ENCODE measurements around the gene ASB4.

The ASB4 gene

DNA sequence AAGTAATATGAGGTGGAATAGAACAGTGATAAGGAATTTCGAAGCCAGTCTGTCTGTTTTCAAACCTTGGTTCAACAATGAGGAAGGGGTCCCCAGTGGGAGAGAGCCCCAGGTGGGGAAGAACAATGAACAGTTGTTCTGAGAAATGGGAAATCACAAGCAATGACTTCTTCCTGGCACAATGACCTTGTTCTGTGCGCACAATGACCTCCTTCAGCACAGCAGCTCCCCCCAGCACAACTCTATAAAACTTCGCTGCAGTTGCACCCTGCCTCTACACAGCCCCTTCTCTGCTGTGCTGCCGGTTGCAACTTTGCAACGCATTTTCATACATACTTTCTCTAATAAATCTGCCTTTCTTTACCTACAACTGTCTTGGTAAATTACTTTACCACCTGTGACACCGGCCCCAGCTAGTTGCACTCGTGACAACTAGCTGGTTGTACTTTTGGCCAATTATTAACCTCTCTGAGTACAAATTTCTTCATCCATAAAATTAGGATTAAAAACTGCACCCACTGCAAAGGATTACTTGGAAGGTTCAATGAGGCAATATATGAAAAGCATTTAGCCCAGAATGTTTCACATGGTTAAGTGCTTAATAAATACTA, 40.5 kb downstream of the ASB4 start:
- no peak for DNase-seq (ENCODE audit: low spot score)

DNA sequence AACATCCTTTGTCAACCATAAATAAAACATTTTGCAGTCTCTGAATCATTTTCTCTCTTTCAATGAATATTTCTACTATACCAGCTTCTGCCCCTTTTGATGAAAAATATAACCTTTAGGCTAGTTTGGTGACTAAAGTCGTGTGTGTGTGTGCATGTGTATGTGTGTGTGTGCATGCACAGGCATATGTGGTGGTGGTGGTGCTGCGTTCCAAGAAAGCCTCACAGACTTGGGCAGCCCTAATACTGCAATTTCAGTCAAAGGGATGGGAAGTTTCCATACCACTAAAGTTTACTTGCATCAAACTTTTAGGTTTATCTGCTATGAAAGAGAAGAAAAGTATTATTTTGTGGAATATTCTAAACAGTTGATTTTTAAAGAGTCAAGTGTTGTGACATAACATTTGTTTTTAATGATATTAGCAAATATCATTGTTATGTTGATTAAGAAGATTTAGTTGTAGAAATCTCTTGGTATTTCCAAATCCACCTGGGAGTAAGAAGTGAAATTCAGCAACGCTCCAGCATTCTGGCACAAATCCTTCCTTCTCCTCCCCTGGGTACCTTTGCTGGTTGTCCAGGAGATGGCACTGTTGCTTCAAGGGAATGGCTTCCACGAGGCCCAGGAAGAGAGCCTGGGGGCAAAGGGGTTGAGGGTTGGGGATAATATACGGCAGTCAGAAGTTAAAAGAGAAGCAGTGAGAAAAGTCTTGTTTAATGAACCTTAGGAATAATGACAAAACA, 41.5 kb downstream of the ASB4 start:
- peak; percentile 64 for DNase-seq (ENCODE audit: low spot score)

DNA sequence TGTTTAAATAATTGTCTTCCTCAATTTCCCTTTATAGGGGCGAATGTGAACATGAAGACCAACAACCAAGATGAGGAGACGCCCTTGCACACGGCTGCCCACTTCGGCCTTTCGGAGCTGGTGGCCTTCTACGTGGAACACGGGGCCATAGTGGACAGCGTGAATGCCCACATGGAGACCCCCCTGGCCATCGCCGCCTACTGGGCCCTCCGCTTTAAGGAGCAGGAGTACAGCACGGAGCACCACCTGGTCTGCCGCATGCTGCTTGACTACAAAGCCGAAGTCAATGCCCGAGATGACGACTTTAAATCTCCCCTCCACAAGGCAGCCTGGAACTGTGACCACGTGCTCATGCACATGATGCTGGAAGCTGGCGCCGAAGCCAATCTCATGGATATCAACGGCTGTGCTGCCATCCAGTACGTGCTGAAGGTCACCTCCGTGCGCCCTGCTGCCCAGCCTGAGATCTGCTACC, 42.1 kb downstream of the ASB4 start:
- no peak for DNase-seq (ENCODE audit: low spot score)

DNA sequence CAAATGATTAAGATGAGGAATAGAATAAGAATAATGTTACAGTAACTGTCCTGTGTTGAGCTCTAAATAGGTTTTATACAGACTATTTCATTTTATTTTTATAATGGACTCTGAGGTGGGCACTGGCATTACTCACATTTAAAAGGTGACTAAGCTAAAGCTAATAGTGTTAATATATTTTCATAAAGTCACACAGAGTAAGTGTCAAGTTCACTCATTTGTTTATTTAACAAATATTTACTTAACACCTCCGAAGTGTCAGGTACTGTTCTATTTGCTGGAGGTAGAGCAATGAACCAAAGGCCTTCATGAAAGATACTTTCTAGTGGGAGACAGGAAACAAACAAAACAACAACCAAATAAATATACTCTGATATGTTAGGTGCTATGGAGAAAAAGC, 44.0 kb downstream of the ASB4 start:
- no peak for DNase-seq (ENCODE audit: low spot score)

DNA sequence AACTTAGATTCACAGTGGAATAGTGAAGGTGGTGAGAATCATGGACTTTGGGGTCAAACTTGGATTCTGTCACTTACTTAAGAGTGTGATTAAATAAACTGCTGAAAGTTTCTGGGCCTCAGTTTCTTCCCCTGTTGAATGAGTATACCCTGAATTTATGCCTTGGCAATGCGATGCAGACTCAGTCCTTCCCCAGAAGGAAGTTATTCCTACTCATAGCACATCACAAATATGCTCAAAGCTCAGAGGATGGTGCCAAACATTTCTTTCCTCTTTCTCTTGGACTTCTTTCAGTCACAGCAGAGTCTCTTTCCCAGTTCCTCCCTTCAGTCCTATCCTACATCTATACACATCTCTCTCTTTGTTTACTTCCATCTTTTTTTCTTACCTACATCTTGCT, 45.1 kb downstream of the ASB4 start:
- no peak for DNase-seq (ENCODE audit: low spot score)

DNA sequence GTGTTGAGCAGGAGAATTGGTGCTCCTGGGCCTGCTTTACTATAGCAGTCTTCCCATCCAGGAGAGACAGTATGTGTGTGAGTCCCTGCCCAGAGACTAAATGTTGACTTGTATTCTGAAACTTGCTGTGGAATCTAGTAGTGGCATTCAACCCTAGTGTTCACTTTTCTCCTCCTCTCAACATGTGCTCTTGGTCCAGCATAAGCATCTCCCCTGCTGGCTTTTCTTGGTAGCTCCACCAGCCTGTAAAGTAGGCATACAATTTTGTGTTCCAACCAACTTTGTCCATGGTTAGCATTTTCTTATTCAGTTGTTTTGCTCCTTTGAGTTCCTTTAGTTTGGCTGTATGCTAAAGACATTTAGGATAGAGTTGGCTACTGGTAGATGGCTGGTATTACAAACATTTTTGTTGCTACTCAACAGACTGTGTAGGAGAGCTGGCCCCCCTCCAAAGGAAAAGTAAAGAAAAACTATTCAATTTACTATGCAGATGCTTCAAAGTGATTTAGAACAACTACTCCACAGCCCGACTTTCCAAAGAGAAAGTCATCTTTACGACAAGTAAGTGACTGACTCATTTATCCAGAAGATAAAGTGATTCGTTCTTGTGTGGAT, 46.0 kb downstream of the ASB4 start:
- no peak for DNase-seq (ENCODE audit: low spot score)

DNA sequence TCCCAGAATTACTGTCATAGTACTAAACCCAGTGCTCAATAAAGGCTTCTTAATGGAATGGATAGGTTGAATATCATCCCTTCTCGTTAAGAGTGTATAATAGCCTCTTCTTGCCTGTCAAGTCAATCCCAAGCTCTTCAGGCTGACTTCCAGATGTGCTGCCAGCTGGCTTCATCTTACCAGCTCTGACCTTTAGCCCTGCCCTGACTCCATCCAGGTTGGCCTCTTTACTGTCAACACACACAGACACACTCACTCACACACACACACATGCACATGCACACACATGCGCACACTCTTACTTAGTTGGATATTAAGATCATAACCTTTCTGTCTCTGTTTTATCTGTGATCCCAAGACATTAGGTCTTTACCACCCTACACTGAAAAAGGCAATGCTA, 49.1 kb downstream of the ASB4 start:
- no peak for DNase-seq (ENCODE audit: low spot score)

DNA sequence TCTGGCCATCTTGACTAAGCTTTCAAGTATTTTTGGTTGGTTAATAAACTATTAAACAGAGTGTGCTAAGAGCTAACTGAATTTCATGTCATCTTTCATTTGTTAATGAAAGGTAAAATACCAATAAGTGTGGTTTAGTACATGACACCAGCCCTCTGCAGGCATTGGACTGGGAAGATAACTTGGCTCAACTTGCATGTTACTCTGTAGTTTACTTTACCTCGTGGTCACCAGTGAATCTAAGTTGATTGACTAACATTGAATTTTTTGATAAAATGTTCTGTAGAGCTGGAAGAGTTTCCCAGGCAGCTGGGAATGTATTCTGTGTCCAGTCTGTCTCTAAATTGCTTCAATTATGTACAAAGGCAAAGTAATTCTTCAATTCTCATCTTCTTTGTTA, 49.9 kb downstream of the ASB4 start:
- no peak for DNase-seq (ENCODE audit: low spot score)

DNA sequence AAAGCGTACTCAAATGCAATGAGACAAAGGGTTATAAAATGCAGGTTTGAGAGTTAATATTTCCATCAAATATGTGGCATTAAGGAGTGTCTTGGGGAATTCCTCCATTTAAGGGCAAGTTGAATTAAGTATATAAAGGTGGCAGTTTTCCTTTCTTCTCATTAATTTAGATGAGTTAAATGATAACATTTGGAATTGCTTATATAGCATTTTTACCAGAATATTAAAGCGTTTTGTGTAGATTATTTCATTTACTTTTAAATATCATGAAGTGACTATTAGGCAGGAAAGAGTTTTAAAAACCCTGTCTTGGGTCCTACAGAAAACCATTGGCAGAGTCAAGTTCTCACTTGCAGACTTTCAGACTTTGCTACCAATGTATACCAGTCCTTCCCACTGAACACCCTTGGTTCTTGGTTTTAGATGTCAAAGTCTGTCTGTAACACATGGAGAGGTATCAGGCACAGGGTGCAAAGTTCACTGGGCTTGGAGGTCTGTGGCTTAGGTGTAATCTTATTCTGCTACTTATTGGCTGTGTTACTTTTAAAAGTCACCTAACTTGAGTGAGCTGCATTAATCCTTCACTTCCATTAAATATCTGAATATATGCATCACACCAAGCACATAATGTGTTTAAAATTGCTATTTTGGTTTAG, 51.0 kb downstream of the ASB4 start:
- DNase-seq (ENCODE audit: low spot score) = no peak

DNA sequence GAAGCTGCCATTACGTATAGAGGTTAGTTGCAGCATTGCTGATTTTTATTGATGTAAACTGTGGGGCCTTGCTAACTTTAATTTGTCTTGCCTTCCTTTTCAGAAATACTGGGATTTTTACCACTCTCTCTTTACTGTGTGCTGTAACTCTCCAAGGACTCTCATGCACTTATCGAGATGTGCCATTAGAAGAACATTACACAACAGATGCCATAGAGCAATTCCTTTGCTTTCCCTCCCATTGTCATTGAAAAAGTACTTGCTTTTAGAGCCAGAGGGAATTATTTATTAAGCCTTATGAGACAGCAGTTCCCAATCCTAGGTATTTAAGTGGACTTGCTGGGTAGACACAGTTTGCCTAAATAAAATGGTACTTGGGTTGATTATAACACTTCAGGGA, 51.7 kb downstream of the ASB4 start:
- no peak for DNase-seq (ENCODE audit: low spot score)

DNA sequence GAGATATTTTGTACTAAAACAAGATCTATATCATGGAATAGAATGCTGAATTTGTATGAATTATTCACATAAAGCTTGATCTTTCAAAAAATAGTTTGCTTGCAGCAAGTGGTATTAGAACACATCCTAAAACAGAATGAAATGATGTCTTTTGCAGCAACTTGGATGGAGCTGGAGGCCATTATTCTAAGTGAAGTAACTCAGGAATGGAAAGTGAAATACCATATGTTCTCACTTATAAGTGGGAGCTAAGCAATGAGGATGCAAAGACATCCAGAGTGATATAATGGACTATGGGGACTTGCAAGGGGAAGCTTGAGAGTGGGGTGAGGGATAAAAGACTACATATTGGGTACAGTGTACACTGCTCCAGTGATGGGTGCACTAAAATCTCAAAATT, 53.7 kb downstream of the ASB4 start:
- no peak for DNase-seq (ENCODE audit: low spot score)

DNA sequence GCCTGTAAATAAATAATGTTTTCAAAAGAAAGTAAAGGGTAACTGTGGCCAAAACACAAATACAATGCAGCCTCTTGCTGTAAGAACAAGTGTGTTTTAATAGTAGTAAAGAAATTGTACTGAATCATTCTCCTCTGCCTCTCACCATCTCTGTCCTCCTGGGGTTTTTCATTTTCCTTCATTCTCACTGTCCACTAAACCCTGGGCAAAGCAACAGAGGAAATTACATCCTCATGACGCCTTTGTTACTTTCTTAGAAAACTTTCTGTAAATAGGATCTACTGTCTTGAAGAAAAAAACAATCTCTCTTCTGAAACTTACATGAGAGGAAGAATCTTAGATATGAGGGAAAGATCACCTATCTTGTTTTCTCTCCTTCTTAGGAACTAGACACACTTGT, 54.6 kb downstream of the ASB4 start:
- no peak for DNase-seq (ENCODE audit: low spot score)

DNA sequence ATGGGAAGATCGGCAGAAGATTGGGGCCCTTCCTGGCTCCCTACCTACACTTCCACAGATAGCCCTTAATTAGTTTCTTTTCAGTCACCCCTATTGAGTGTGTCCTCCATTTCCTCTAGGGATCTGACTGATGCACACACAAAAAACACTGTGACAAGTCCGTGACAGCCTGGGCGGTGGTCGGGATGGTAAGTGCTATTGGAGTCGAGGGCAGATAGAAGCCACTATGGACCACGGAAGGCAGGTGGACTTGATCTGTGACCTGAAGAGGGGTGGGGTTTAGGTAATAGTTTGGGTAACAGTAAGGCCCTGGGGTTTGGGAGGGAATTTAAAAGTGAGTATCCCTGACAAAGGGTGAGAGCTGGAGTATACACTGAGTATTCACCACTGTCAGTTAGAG, 57.6 kb downstream of the ASB4 start:
- DNase-seq (ENCODE audit: low spot score) = no peak

DNA sequence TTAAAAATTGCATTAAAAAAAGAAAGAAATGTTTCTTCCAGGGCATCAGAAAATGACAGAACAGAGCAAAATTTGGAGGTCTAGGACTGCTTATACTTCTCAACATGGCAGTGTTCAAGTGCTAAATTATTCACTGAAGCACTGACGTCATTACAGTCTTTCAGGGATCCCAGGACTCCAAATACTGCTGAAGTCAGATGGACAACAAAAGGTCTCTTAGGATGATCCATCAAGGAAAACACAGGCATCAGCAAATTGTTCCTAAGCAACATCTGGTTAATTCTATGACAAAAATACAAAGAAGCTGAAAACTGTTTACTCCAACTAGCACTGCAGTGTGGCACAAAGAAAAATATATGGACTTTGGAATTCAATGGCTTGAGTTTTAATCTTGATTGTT, 58.4 kb downstream of the ASB4 start:
- DNase-seq (ENCODE audit: low spot score) = no peak

DNA sequence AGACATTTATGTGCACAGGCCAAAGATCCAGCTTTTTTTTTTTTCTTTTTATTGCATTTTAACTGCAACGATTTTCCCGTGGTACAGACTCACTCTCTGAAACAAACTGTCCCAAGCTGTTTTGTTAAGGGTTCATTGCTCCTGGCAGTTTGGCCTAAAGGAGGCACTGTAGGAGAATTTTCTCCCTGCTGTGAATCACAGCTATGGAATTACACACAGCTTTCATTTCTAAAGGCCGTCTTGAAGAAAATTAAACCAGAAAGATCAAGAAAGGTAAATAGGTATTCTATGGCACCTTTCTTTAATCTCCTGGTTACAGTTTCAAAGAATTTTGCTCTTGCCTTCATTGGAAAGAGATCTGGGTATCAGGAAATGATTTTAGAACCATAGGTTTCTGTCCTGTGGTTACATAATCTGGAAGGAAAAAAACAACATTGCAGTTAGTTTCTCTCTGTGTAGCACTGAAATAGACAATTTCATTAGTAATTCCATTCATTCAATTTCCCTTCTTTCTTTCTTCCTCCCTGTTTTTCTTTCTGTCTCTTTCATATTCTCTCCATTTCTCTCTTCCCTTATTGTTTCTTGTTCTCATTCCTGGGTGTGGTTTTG, 59.4 kb downstream of the ASB4 start:
- no peak for DNase-seq (ENCODE audit: low spot score)

DNA sequence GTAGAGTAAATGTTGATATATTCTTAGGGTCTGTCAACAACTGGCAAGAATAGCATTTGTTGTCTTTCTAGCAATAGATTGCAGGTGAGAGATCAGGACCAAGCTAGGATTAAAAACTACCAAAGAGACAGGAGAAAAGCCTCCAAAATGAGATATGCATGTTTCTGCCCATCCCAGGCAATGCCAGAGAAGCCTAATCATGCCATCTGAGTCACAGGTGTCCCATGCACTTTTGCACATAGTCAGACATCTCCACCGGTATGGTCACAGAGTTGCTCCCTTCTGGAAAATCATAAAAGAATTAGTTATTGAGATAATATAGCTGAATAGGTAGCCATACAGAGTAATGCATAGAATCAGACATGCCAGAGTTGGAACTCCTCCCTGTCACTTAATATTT, 59.9 kb downstream of the ASB4 start:
- no peak for DNase-seq (ENCODE audit: low spot score)

DNA sequence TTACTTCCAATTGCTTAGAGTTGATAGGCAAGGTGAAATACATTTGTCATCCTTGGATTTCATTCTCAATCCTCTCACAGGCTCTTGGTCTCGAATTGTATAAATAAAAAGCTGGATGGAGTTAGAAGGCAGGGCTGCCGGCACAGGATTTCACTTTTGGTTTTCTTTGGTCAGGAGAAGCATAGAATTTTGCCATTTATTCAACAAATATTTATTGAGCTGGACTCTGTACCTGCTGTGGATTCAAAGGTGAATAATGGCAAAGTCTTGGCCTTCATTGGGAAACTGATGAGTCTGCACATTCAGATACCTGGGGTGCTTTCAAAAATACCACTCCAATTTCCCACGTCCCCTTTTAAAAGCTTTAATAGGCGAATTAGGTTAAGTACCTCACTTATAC, 60.9 kb downstream of the ASB4 start:
- DNase-seq (ENCODE audit: low spot score) = no peak

DNA sequence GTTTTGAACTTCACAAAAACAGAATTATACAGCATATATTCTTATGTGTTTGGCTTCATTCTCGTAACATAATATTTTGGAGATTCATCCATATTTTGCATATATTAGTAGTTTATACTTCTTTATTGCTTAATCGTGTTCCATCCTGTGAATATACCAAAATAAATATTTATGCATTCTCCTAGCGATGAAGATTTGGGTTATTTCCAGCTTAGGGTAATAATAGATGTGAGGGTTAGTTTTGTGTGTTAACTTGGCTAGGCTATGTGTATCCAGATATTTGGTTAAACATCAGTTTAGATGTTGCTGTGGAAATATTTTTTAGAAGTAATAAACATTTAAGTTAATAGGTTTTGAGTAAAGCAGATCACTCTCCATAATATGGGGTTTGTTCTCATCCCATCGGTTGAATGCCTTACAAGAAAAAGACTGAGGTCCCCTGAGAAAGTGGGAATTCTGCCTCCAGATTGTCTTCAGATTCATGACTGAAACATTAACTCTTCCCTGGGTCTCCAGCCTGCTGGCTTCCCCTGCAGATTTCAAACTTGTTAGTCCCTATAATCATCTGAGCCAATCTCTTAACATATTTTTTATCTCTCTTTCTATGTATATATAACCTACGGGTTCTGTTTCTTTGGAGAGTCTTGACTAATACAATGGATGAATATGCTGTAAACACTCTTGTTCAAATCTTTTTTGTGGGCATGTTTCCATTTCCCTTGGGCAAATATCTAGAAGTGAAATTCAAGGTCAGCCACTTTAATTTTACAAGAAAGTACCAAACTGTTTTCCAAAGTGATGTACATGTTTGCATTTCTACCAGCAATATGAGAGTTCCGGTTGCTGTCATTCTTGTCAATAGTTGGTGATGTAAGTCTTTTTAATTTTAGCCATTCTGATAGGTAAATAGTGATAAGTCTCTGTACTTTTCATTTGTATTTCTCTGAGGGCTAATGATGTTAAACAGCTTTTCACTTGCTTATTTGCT, 61.9 kb downstream of the ASB4 start:
- DNase-seq (ENCODE audit: low spot score) = no peak

DNA sequence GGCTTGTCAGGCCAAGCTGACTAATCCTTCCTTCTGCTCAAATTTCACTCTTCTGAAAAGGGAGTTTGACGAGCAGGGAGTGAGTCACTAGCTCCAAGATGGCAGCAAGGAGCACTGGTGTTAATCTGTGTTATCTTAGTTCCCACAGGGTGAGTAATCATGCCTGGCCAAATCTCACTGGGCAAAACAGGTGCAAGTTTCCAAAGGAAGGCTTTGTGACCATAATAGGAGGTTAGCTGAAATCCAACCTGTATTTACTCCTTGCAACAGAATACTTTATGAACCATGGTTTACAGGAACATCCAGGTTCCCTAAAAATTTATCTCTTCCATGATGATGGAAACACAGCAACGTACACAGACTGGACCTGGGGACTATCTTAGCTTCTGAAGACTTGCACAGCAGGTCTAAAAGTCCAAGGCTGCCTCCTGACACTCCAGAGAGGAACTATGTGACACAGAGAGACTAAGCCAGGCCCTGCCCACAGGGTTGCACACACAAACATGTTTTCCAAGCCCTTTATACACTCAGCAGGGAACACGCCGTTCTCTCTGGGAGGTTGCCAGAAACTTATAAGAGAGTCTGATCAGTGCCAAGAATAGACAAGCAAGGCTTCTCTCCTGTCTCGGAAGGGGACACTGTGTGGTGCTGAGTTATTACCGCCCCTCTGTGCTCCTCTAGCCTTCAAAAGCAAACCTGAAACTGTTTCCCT, 64.2 kb downstream of the ASB4 start:
- no peak for DNase-seq (ENCODE audit: low spot score)

DNA sequence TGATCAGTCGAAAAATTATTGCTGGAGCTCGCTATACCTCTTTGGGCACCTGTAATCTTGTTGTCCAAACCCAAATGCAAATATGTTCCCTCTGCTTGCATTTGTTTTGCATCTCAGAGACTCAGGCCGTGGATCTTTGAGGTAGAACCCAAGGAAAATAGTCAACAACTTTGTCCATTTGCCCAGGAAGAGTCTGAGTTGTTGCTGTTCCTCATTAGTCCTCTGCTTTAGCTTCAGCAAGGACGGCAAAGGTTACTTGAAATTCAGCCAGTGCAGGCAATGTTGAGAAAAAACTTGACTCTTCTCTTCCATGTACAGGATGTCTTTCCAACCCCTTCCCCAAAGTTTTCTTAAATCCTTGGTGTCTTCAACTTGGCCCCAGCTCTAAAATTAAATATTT, 64.8 kb downstream of the ASB4 start:
- no peak for DNase-seq (ENCODE audit: low spot score)
